ENCODE measurements around the gene LIPG.

Gene LIPG

DNA sequence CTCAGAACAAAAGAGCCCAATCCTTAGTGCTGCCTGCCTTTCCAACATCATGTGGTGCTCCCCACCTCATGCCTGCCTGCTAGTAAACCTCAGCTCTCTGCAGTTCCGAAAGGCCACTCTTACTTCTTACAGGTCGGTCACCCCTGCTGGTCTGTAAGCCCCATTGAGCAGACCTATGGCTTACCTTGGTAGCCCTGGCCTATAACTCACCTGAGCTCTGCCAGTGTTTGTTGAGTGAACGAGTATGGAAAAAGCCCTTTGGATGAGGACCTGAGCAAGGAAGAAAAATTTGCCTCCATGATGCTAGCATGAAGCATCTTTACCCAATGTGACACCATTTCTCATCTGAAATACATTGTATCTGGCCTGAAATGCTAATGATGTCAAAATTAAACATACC lies 83.3 kb downstream of the LIPG start:
- no peak for DNase-seq

DNA sequence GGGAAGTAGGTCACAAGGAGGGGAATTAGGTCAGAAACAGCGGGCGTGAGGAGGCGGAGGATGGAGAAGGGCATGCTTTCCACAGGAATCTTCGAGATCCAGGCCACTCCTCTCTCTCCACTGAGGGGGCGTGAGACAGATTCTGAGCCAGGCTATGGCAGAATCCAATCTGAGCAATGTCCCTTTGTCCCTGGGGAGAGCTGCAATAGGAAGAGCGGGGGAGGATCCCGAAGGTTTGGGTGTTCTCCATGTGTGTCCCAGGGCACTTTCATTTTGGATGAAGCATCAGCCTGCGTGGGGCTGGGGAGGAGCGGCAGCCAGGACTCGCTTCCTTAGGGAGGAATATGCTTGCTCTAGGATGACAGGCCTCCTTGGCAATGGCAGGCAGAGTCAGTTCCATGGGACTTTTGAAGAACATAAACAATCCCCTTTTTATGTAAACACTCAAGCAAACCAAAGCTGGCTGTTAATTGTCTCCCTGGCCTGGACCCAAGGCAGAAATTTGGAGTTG lies 84.0 kb downstream of the LIPG start:
- DNase-seq = no peak

DNA sequence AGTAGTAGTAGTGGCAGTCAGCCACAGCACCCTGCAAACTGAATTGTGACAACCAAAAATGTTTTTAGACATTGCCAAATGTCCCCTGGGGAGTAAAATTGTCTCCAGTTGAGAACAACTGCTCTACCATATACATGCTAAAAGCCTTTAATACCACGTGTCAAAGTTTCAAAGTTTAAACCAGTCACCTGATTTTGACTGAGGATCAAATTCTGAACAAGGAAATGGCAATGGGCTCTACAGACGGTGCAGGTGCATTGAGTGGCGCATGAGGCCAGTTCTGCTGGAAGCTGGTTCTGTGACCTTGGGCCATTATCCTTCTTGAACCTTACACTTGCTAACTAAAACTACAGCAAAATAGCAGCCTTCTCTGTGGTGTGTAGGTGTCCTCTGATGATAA lies 85.0 kb downstream of the LIPG start:
- no peak for DNase-seq

DNA sequence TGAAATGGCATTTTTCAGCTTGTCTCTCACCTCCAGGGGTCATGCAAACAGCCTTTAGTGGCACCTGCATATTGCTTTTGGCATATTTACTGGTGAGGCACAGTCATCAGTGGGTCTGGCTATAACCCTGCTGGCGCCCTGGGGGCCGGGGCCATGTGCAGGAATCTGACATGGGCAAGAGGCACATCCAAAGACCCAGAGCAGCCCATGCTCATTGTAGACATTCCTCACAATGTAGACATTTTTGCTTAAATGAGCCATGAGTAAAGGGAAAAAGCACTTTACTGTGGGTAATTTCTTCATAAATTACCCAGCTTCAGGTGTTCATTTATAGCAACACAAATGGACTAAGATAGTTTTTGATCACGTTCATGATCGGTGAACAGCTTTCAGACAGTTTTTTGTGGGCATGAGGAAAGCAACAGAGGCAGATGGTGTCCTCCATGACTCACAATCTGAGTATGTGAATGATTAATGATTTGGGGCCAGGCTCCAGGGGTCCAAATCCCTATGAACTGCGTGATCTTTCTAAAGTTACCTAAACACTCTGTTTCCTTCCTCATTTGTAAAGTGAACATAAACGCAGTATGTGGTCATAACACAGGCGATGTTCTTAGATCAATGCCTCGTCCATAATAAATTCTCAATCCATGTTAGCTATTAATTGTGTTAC lies 85.8 kb downstream of the LIPG start:
- DNase-seq = no peak

DNA sequence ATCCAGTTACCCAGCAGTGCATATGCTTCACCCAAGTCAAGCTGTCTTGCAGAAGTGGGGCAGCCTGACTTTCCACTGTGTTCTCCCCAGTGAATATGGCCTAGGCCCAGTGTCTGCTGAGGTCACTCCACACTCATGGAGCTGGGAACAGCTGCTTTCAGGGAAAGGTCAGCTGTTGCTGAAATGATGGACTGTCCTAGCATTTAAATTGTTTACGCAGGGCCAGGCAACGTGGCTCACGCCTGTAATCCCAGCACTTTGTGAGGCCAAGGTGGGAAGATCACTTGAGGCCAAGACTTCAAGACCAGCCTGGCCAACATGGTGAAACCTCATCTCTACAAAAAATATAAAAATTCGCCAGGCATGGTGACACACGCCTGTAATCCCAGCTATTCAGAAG lies 86.5 kb downstream of the LIPG start:
- DNase-seq = no peak
